Endodermal cell (in vitro differentiated cells): ENCODE data around the gene PRXL2C. TPM values are rescaled to one million over a fixed set of nuclear protein-coding genes. Genes with fewer than 3 reads are reported as not detected.

Experiments used
- DNase-seq: peaks from one replicate; pipeline ENCODE4 v3.0.0-alpha.2; 2017
- H3K27ac ChIP-seq: 2 replicates; pipeline ENCODE4 v1.5.1; 2013; ENCODE audit warnings: mild to moderate bottlenecking, low read depth, low read length, moderate library complexity
- H3K27me3 ChIP-seq: 2 replicates; pipeline ENCODE4 v1.6.1; 2013; ENCODE audit warnings: mild to moderate bottlenecking, low read length, moderate library complexity; ENCODE audit not compliant: insufficient read depth, control insufficient read depth, poor library complexity, severe bottlenecking
- H3K36me3 ChIP-seq: 2 replicates; pipeline ENCODE4 v1.7.0; 2013; ENCODE audit warnings: mild to moderate bottlenecking, low read length, moderate library complexity; ENCODE audit not compliant: control insufficient read depth, insufficient read depth
- H3K4me1 ChIP-seq: one replicate; pipeline ENCODE4 v1.7.0; 2013; ENCODE audit warnings: low read length; ENCODE audit not compliant: control insufficient read depth, insufficient read depth
- H3K4me3 ChIP-seq: 2 replicates; pipeline ENCODE4 v1.5.1; 2013; ENCODE audit warnings: mild to moderate bottlenecking, low read length, moderate library complexity
- H3K9ac ChIP-seq: 2 replicates; pipeline ENCODE4 v1.6.1; 2013; ENCODE audit warnings: mild to moderate bottlenecking, low read length, moderate library complexity; ENCODE audit not compliant: poor library complexity, severe bottlenecking; ENCODE audit errors: extremely low read depth
- H3K9me3 ChIP-seq: 2 replicates; pipeline ENCODE4 v1.6.1; 2013; ENCODE audit warnings: mild to moderate bottlenecking, low read length, moderate library complexity; ENCODE audit not compliant: control insufficient read depth
- H3K27ac Mint-ChIP-seq: 2 replicates; pipeline ENCODE4 v1.8.0; 2020; ENCODE audit warnings: mixed read lengths
- H3K27me3 Mint-ChIP-seq: 2 replicates; pipeline ENCODE4 v1.8.0; 2021; ENCODE audit warnings: mild to moderate bottlenecking, mixed read lengths; ENCODE audit not compliant: insufficient read depth
- H3K36me3 Mint-ChIP-seq: 2 replicates; pipeline ENCODE4 v1.8.0; 2020; ENCODE audit warnings: low read depth, mixed read lengths
- H3K4me1 Mint-ChIP-seq: 2 replicates; pipeline ENCODE4 v1.8.0; 2020; ENCODE audit warnings: mixed read lengths
- H3K4me3 Mint-ChIP-seq: 2 replicates; pipeline ENCODE4 v1.8.0; 2020; ENCODE audit warnings: mild to moderate bottlenecking, moderate library complexity, mixed read lengths
- H3K9me3 Mint-ChIP-seq: 2 replicates; pipeline ENCODE4 v1.8.0; 2020; ENCODE audit warnings: mild to moderate bottlenecking, mixed read lengths
- WGBS, 2 experiments: methylation state at CpG; one replicate each; pipeline versions ENCODE4 v1.1.5 to v1.1.7; 2013; ENCODE audit warnings: missing lambda C conversion rate in 2 of 2, mixed read lengths in 1 of 2; ENCODE audit not compliant: insufficient coverage in 1 of 2, insufficient read length in 1 of 2; 5-methylcytosine and 5-hydroxymethylcytosine counted together
- total RNA-seq, 2 donors: library from RNA; stranded (reverse); fragmentation: NEBNext Ultra II Directional in 1 of 2; extraction: Animal tissue kit (Norgen Biotek cat#: 25700) in 1 of 2; gene quantifications; 2 replicates in 1 of 2; 3 replicates in 1 of 2; pipeline ENCODE4 v1.2.1, GENCODE V29; 2021
- TF ChIP-seq, protein P1 (sequence below): fragments of 200-600 bp; sonication (generic); conservative IDR thresholded peaks from 2 replicates; pipeline ENCODE4 v1.5.0; 2021; ENCODE audit warnings: antibody characterized with exemption, mild to moderate bottlenecking

Gene PRXL2C
- total RNA-seq, 2 donors from 2014 or later = 2.5 to 4.9 TPM

DNA sequence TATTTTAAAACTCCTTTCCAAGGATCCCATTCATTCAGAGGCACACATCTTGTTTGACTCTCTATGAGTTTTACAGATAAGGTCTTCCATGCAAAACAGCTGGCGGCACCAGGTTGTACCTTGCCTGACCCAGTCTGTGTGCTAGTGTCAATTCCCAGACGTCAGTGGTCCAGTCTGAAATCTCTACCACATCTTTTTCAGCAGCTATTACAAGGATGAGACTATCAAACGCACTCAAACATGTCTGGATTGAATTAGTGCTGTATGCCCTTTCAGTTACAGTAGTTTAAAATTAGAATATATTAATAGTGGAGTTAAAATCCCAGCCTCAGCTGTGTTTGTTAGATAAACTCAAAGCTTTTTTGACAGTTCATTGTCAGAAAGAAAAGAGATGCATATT is 47.1 kb downstream of the PRXL2C start:
- 86 to 90% methylated on average over 1 to 3 of the region's 3 CpGs for WGBS, 2 experiments
- no peak overlapping the region for H3K9ac ChIP-seq
- Mint-ChIP-seq H3K9me3 (no peaks in the 10 kb centered on the region), H3K27me3 (no peaks in the 10 kb centered on the region), H3K4me3 (no peak overlapping the region), H3K27ac (no peak overlapping the region), H3K36me3 (no peaks in the 10 kb centered on the region), H3K4me1 (peaks cover 18% of the 10 kb centered on the region)
- no peaks in the 10 kb centered on the region for H3K27me3 ChIP-seq
- no peak overlapping the region for H3K4me3 ChIP-seq
- TF ChIP-seq, protein P1, sequence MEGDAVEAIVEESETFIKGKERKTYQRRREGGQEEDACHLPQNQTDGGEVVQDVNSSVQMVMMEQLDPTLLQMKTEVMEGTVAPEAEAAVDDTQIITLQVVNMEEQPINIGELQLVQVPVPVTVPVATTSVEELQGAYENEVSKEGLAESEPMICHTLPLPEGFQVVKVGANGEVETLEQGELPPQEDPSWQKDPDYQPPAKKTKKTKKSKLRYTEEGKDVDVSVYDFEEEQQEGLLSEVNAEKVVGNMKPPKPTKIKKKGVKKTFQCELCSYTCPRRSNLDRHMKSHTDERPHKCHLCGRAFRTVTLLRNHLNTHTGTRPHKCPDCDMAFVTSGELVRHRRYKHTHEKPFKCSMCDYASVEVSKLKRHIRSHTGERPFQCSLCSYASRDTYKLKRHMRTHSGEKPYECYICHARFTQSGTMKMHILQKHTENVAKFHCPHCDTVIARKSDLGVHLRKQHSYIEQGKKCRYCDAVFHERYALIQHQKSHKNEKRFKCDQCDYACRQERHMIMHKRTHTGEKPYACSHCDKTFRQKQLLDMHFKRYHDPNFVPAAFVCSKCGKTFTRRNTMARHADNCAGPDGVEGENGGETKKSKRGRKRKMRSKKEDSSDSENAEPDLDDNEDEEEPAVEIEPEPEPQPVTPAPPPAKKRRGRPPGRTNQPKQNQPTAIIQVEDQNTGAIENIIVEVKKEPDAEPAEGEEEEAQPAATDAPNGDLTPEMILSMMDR = no peak
- H3K27ac ChIP-seq = no peak overlapping the region
- H3K4me1 ChIP-seq = peaks cover 4% of the 10 kb centered on the region
- H3K36me3 ChIP-seq = no peaks in the 10 kb centered on the region
- DNase-seq = no peak
- no peaks in the 10 kb centered on the region for H3K9me3 ChIP-seq

DNA sequence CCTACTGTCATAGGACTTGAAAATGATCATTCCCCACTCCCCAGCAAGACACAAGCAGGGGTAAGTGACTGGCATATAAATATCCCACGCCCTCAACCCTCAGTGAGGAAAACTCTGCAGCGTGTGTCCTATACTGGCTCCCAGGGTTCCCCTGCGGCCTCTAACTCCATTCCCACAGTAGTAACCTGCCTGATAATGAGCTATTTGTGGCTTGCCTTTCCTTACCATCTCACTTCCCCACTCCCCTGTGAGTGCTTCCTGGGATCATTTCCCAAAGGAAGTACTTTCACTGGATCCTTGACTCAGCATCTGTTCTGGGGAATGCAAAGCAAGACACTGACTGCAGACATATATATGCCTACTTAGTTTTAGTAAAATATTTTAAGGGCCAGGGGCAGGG is 49.8 kb downstream of the PRXL2C start:
- WGBS, 2 experiments = 93% methylated on average over 3 of the region's 3 CpGs; no CpG with 5 or more reads in 1 of the 2 experiments
- H3K27ac Mint-ChIP-seq = peak overlapping the region; percentile 20

DNA sequence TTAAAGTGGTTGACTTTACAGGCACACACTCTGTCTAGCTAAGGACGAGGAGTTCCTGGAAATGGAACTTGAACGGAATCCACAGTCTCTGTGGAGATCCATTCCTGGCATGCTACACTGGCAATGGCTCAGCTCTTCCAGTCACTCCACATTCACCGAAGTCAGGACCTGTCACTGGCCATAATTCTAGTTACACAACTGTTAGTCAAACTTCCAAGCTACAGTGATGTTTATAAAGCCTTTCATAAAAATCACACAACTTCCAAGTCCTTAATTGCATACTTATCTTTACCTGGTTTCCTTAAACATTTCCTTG is 51.2 kb downstream of the PRXL2C start:
- DNase-seq = no peak
- H3K27ac Mint-ChIP-seq = peak overlapping the region; percentile 4
- Histone ChIP-seq H3K9me3 (no peaks in the 10 kb centered on the region), H3K9ac (no peak overlapping the region), H3K36me3 (no peaks in the 10 kb centered on the region), H3K27me3 (no peaks in the 10 kb centered on the region), H3K27ac (no peak overlapping the region), H3K4me1 (no peaks in the 10 kb centered on the region), H3K4me3 (no peak overlapping the region)
- peaks cover 6% of the 10 kb centered on the region for H3K4me1 Mint-ChIP-seq
- peaks cover 10% of the 10 kb centered on the region for H3K36me3 Mint-ChIP-seq
- 94 to 97% methylated on average over 3 of the region's 3 CpGs for WGBS, 2 experiments
- no peaks in the 10 kb centered on the region for H3K27me3 Mint-ChIP-seq
- TF ChIP-seq, protein P1 = no peak
- peaks cover 4% of the 10 kb centered on the region for H3K9me3 Mint-ChIP-seq
- no peak overlapping the region for H3K4me3 Mint-ChIP-seq

More for the DNA sequence above, 49.8 kb downstream of the PRXL2C start:
- Mint-ChIP-seq H3K27me3 (no peaks in the 10 kb centered on the region), H3K4me3 (no peak overlapping the region), H3K9me3 (peaks cover 4% of the 10 kb centered on the region), H3K36me3 (peaks cover 6% of the 10 kb centered on the region), H3K4me1 (peaks cover 6% of the 10 kb centered on the region)
- Histone ChIP-seq H3K4me1 (no peaks in the 10 kb centered on the region), H3K36me3 (no peaks in the 10 kb centered on the region), H3K27ac (no peak overlapping the region), H3K4me3 (no peak overlapping the region), H3K27me3 (no peaks in the 10 kb centered on the region), H3K9me3 (no peaks in the 10 kb centered on the region), H3K9ac (no peak overlapping the region)
- TF ChIP-seq, protein P1 = no peak
- no peak for DNase-seq
